ENCODE results near the gene OBP2A.

DNA sequence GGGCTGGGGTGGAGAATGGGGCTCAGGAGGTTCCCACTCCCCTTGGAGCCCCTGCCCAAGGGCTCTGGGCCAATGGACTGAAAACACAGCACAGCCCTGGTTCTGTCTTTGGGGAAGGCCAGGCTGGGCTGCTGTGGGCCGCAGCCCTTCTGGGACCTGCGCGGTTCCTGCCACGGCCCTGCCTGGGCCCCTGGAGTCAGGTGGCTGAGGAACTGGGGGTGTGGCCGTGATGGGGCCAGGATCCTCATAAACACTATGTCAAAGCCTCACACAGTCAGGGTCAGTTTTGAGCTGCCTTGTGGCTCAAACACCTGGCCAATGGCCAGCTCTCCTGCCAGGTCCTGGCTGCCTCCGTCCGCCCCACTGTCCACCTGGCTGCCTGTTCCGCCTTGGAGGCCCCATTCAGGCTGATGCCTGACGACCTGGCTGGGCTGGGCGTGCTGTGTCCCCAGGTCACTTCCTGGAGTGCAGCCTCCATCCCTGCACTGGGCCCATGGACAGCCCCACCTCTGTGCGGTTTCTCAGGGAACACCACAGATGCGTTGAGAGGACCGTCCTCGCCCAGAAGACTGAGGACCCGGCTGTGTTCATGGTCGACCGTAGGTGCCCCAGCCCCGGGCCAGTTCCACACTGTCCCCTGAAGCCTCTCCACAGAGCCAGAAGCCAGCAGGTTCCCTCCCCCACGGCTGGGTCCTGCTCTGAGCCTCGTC lies 43.1 kb downstream of the OBP2A start:
- TF ChIP-seq, protein P1, sequence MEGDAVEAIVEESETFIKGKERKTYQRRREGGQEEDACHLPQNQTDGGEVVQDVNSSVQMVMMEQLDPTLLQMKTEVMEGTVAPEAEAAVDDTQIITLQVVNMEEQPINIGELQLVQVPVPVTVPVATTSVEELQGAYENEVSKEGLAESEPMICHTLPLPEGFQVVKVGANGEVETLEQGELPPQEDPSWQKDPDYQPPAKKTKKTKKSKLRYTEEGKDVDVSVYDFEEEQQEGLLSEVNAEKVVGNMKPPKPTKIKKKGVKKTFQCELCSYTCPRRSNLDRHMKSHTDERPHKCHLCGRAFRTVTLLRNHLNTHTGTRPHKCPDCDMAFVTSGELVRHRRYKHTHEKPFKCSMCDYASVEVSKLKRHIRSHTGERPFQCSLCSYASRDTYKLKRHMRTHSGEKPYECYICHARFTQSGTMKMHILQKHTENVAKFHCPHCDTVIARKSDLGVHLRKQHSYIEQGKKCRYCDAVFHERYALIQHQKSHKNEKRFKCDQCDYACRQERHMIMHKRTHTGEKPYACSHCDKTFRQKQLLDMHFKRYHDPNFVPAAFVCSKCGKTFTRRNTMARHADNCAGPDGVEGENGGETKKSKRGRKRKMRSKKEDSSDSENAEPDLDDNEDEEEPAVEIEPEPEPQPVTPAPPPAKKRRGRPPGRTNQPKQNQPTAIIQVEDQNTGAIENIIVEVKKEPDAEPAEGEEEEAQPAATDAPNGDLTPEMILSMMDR (IDR thresholded peaks at IDR 0.05), result no peak
- TF ChIP-seq POLR2A (IDR thresholded peaks at IDR 0.05), result no peak
- TF ChIP-seq POLR2AphosphoS5 (IDR thresholded peaks at IDR 0.05), result no peak
